ENCODE results near the gene ACBD7.

Gene ACBD7

DNA sequence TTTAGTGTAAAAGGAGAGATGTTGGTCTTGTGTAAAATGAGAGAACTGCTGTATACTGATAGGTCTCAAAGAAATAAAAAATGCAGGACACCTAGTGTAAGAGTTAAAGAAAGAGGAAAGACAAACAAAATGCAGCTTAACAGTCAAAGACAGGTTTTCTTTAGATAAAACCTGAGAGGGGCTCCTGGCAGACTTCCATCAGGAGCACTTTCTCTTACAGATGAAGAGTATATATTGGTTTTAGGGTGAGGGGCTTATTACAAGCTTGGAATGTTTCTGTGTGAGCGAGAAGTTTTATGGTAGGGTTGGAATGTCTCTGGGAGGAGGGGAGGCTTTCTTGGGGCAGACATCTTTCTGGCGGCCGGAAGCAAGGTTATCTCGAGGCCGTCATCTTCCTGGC, 16.2 kb downstream of the ACBD7 start:
- TF ChIP-seq, protein P1, sequence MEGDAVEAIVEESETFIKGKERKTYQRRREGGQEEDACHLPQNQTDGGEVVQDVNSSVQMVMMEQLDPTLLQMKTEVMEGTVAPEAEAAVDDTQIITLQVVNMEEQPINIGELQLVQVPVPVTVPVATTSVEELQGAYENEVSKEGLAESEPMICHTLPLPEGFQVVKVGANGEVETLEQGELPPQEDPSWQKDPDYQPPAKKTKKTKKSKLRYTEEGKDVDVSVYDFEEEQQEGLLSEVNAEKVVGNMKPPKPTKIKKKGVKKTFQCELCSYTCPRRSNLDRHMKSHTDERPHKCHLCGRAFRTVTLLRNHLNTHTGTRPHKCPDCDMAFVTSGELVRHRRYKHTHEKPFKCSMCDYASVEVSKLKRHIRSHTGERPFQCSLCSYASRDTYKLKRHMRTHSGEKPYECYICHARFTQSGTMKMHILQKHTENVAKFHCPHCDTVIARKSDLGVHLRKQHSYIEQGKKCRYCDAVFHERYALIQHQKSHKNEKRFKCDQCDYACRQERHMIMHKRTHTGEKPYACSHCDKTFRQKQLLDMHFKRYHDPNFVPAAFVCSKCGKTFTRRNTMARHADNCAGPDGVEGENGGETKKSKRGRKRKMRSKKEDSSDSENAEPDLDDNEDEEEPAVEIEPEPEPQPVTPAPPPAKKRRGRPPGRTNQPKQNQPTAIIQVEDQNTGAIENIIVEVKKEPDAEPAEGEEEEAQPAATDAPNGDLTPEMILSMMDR (IDR thresholded peaks at IDR 0.05; ENCODE audit: insufficient read depth, low read depth, low read length, missing control alignments) = no peak
- no peak overlapping the region for H3K4me3 ChIP-seq (ENCODE audit: low read depth, low read length)
- no peak for DNase-seq (ENCODE audit: low read depth)

DNA sequence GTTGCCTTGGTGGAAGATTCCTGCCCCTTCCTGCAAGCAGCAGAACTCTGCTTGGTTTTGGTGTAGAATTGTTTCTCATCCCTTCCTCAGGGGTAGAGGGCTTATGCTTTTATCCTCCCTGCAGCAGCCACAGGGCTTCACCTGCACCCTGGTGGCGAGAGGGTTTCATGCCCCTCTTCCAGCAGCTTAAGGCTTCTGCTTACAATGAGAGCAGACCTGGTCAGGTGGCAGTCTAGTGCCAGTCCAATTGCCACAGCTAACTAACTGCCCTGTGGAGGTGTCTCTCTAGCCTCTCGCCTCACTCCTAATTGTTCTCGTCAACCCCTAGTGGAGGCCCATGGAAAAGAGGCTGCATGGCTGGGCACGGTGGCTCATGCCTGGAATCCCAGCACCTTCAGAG, 19.3 kb downstream of the ACBD7 start:
- peak; percentile 19 for DNase-seq (ENCODE audit: low read depth)
- no peak overlapping the region for H3K4me3 ChIP-seq (ENCODE audit: low read depth, low read length)
- TF ChIP-seq, protein P1 (IDR thresholded peaks at IDR 0.05; ENCODE audit: insufficient read depth, low read depth, low read length, missing control alignments) = no peak

DNA sequence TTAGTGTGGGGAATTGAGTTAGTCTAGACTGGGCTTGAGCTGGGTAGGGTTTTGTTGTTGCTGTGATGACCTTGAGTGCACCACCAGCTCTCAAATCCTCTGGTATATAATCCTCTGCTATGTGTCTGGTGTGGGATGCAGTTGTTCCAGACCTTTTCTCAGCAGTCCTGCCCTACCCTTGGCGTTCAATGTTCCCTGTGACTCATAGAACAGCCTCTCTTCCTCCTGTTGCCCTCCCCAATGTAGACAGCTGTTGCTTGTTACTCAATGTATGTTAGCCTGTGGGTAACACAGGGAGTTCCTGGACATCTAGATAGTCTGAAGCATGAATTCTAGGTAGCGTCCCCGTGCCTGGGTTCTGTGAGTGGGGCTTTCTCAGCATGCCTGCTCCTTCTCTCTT, 19.8 kb downstream of the ACBD7 start:
- no peak overlapping the region for H3K4me3 ChIP-seq (ENCODE audit: low read depth, low read length)
- TF ChIP-seq, protein P1 (IDR thresholded peaks at IDR 0.05; ENCODE audit: insufficient read depth, low read depth, low read length, missing control alignments) = no peak
- DNase-seq (ENCODE audit: low read depth) = no peak

DNA sequence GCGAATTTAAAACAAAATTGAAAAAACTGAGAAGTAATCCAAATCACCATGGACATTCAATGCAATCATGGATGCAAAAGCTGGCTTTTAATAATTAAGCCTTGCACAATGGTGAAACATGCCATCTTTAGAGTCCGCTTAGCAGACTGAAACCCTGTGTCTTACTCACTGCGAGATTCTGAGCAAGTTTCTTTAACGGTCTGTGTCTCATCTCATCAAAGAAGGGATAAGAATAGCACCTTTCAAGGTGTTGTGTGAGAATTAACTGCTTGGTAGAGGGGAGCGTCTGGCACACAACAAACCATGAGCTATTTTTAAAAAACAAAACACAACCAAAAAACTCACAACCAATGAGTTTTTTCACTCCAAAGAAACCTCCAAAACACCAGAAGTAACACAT, 21.4 kb downstream of the ACBD7 start:
- DNase-seq (ENCODE audit: low read depth) = peak; percentile 71
- TF ChIP-seq, protein P1 (IDR thresholded peaks at IDR 0.05; ENCODE audit: insufficient read depth, low read depth, low read length, missing control alignments) = no peak
- no peak overlapping the region for H3K4me3 ChIP-seq (ENCODE audit: low read depth, low read length)

DNA sequence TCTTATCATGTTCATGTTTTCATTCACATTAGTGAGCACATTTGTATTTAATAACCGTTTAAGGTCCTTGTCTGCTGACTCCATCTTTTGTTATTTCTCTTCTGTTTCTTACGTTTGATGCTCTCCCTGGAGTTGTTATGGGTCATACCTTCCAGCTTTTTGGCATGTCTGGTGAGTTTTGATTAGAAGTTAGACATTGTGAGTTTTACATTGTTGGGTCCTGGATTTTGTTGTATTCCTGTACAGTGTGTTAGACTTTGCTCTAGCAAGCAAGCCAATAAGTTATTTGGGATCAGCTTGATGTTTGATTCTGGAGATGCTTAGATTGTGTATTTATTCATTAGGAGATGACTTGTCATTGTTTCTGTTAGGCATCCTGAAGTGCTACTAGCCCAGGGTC, 27.9 kb downstream of the ACBD7 start:
- no peak overlapping the region for H3K4me3 ChIP-seq (ENCODE audit: low read depth, low read length)
- no peak for DNase-seq (ENCODE audit: low read depth)
- TF ChIP-seq, protein P1 (IDR thresholded peaks at IDR 0.05; ENCODE audit: insufficient read depth, low read depth, low read length, missing control alignments) = no peak

DNA sequence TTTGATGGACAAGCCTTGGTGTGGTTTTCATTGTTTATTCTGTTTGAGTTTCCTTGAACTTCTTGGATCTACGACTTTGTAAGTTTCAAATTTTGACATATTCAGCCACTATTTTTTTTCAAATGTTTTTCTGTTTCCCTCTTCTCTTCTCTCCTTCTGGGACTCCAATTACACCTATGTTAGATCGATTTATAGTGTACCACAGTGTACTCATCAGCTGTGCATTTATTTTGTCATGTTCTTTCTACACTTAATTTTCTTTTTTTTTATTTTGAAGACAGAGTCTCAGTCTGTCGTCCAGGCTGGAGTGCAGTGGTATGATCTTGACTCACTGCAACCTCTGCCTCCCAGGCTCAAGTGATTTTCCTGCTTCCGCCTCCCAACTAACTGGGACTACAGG, 28.7 kb downstream of the ACBD7 start:
- DNase-seq (ENCODE audit: low read depth) = no peak
- TF ChIP-seq, protein P1 (IDR thresholded peaks at IDR 0.05; ENCODE audit: insufficient read depth, low read depth, low read length, missing control alignments) = no peak
- H3K4me3 ChIP-seq (ENCODE audit: low read depth, low read length) = no peak overlapping the region

DNA sequence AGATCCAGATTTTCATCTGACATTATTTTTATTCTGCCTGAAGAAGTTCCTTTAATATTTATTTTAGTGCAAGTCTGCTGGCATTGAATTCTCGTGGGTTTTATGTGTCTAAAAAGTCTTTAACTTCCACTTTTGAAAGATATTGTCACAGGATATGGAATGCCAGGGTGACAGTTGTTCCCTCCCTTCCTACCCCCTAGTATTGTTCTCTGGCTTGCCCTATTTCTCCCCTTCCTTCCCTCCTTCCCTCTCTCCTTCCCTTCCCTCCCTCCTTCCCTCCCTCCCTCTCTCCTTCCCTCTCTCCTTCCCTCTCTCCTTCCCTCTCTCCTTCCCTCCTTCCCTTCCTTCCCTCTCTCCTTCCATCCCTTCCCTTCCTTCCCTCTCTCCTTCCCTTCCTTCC, 29.9 kb downstream of the ACBD7 start:
- TF ChIP-seq, protein P1 (IDR thresholded peaks at IDR 0.05; ENCODE audit: insufficient read depth, low read depth, low read length, missing control alignments) = no peak
- DNase-seq (ENCODE audit: low read depth) = no peak
- H3K4me3 ChIP-seq (ENCODE audit: low read depth, low read length) = no peak overlapping the region
